Stimulated activated CD4-positive, alpha-beta T cell treated with anti-CD3 and anti-CD28 coated beads, Interleukin-12 subunit alpha, Interleukin-12 subunit beta, amount 100 ng/mL, for 48 hours (primary cell): Measurements from ENCODE around the gene PTPRN2.
"Not testable (repeated sequence)": the region's sequence is repeated elsewhere in the genome, so short reads cannot be mapped to it uniquely, and the experiment has no call there.

Experiments
- DNase-seq, 3 donors: peaks; one replicate each; pipeline ENCODE4 v3.0.0-alpha.2; 2020; ENCODE audit warnings: low read depth in 2 of 3, low spot score in 1 of 3

The PTPRN2 gene

DNA sequence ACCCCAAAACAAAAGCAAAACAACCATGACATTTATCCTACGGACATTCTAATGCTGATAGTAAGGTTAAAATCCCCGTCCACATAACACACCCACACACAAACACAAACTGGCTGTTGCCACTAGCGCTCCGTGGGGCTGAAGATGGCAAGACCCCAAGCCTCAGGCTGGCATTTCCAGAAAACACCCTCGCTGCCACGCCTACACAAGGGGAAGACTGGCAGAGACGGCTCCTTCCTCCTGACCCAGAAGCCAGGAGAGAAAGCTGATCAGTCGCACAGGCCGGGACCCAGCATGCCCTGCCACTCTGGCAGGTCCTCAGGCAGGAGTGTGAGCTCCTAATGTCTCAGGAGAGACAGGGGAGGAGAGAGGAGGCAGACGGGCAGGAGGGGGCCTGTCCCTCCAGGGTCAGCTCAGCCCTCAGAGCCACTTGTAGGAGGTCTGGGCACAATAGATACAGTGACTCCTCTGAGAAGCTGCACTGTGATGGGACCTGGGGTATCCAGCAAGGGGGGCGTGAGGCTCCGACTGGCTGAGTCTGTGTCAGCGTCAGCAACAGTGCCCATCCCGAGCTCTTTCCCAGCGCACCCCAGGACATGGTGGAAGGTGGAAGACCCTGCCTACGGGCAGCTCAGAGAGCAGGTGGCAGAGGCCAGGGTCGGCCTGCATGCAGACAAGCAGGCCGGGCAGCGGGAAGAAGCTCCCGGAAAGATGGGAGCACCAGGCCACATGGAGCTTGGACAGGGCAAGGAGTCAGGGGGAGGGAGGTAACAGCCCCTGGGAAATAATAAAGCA, 326.9 kb downstream of the PTPRN2 start:
- no peak for DNase-seq

DNA sequence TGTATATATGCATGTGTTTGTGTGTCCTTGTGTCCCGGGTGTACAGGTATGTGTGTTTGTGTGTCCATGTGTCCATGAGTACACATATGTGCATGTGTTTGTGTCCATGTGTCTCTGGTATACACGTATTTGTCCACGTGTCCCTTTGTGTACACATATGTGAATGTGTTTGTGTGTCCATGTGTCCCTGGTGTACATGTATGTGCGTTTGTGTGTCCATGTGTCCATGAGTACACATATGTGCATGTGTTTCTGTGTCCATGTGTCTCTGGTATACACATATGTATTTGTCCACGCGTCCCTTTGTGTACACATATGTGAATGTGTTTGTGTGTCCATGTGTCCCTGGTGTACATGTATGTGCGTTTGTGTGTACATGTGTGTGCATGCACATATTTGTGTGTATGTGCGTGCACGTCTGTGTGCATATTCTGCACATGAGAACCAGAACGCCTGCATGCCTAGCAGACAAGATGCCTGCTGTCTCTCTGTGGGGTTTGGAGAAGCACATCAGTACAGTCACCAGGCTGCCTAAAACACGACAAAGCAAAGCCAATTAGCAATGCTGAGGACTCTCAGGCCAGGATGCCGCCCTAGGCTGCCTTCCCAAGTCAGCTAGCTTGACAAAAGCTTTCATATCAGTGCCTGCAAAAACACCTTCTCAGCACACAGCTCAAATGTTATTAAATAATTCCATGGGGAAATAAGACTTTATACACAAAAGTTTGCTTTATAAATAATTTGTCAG, 327.8 kb downstream of the PTPRN2 start:
- DNase-seq, result no peak

DNA sequence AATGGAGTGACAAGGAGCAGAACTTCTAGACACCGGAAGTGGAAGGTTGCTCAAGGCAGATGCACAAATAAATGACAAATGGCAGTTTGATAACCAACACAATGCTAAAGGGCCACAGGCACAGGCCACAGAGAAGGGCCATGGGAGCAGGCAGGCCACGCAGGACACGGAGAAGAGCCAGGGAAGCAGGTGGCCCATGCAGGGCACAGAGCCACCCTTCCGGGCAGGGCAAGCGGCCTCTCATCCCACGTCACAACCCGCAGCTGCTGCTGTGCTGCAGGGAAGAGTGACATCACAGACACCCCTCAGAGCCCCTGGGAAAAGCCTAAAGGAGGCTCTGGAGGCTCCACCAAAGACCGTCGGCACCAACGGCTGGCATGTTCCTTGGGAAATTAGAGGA, 328.5 kb downstream of the PTPRN2 start:
- no peak for DNase-seq

DNA sequence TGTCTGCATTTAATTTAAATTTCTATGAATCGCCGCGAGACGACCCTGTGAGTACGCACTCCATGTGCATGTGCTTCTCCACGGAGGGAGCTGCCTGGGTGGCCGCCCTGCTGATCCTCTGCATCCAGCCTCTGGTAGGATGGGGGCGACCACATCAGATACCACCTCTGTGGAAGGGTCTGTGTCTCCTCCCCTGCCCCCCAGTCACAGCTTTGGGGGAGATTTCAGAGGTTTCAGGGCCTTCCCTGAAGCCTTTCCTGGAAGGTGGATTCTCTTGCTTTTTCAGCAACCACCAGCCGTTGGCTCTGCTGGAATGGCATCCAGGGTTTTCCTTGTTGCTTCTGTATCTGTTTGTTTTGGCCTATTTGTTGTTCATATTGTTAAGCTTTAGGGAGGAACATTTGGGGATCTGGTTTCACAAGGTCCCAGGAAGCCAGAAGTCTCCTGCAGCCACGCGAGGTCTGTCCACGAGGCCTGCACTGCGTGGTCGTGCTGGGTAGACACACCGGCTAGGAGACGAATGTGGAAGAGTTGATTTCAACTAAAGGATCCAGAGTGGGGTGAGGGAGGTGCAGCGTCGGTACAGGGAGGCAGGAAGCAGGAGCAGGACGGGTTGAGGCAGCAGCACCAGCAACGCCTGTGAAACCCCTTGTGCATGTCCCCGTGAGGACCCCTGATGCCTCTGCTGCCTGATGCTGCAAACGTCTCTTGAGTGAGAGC, 329.1 kb downstream of the PTPRN2 start:
- no peak for DNase-seq

DNA sequence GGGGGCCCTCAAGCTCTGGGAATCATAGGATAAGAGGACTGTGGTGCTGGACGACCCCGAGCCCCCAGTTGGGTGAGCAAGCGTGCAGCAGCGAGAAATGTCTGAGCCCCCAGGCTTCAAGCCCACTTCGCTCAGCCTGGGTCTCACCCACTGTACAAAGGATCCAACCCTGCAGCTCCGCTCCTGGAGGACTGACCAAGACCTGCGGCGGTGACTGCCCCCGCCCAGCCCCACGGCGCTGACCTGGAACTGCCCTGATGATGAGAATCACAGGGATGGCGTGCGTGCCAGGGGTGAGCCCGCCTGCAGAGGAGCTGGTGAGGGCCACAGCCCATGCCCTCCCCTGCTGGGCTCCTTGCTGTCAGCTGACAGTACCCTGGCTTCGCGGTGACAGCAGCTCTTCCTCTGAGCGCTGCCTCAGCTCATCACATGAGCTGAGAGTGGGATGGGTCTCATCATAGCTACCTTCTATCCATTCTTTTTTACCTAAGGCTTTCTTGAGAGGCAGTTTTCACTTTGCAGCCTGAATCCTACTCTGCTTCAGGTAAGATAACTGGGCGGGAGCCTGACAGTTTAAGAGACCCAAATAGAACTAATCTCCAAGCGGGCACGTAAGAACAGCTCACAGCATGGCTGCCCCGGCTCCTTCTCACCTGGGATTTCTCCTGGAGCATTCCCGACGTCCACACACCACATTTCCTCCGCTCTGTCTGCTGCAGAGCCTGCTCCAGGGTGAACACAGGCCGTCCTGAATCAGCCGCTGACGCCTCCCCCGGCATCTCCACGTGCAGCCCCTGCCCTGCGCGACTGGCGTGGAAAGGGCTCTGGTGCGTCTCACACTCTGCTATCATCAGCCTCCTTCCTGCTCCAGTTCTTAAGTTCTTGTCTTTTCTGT, 329.9 kb downstream of the PTPRN2 start:
- DNase-seq, result no peak

DNA sequence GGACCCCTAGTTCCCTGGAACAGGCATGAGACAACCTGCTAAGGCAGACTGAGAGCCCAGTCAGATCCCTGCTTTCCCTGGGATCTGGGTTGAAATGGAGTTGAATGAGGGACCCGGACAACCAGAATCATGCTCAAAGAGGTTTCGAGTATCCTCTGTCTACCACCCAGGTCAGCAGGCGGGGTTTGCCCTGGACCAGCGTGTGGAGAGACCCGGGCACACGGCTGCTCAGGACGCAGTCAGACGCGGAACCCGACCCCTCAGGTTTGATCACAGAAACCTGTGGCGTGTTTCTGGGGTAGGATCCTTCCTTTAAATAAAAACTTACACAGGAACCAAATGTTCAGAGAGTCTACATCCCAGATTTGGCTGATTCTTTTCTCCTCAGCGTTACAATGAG, 330.6 kb downstream of the PTPRN2 start:
- DNase-seq, result no peak

DNA sequence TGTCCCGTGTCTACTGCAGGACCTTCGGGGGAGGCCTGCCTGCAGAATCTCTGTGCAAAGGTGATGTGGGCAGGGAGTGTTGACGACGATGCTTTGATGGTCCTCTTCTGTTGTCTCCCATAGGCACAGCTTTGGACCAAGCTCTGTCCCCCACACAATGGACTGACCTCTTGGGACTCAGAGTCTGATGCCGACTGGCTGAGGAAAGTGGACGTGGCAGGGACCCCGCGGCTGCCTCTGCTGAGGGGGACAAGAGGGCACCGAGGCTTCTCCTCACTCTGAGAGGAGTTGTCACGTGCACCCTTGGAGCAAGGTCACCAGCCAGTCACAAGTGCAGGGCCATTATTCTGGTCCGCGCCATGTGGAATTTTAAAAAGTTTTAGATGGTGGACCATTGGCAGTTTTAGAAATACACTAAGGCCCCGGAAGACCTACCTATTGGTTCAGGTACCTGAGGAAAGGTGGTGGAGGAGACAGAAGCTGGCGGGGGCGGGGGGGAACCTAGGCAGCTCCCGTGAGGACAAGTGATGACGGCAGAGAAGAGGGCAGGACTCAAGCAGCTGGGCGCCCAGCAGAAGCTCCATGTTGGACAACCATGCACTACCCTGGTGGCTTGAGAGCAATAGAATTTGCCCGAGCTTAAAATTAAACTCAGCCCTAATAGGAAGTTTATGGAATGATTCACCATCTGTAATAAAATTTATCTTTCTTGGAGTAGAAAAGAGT, 331.4 kb downstream of the PTPRN2 start:
- DNase-seq, result no peak

DNA sequence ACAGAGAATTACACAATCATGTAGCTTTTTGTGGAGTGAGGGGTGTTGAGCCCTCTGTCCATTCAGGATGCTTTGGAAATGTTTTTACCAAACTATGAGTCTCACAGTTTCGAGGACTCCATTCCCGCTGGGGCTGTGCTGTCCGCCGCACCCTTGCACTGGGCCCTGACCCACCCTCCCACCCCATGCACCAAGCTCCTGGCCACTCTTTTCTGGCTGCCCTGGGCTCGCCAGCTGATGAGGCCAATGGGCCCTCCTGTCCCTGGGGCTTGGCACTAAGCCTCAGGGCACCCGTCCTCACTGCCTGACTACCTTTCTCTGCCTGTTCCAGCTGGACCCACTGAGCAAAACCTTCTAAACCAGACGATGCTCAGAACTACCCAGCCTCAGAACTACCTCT, 332.1 kb downstream of the PTPRN2 start:
- DNase-seq, result no peak

DNA sequence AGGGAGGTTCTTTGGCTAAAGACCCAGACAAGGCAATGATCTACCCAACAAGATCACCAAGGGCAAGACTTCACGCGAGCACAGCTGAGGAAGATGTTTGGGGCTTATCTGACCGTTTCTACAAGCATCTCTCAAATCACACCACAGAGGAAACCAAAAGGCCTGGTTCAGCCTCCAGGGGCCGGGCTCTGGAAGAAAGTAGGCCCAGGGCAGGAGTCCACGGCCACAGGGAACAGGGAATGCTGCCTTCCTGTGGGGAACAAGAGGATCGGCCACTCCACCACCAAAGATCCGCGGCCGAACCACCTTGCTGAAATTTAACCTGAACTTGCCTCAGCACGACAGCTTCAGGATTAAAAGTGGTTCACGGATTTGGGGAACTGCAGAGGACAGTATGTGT, 332.5 kb downstream of the PTPRN2 start:
- no peak for DNase-seq

DNA sequence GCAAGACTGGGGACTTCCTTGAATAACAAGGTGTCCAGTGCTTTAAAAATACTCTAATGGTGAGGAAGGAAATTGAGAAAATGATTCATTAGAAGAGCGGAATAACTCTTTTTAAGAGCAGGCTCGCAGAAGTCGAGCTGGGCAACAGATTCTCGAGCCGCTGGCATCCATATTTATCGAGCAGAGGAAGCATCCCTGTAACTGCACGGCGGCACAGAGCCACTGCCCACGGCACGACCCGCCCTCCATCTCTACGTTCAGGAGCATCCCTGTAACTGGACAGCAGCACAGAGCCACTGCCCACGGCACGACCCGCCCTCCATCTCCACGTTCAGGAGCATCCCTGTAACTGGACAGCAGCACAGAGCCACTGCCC, 334.0 kb downstream of the PTPRN2 start:
- not testable (repeated sequence) for DNase-seq

DNA sequence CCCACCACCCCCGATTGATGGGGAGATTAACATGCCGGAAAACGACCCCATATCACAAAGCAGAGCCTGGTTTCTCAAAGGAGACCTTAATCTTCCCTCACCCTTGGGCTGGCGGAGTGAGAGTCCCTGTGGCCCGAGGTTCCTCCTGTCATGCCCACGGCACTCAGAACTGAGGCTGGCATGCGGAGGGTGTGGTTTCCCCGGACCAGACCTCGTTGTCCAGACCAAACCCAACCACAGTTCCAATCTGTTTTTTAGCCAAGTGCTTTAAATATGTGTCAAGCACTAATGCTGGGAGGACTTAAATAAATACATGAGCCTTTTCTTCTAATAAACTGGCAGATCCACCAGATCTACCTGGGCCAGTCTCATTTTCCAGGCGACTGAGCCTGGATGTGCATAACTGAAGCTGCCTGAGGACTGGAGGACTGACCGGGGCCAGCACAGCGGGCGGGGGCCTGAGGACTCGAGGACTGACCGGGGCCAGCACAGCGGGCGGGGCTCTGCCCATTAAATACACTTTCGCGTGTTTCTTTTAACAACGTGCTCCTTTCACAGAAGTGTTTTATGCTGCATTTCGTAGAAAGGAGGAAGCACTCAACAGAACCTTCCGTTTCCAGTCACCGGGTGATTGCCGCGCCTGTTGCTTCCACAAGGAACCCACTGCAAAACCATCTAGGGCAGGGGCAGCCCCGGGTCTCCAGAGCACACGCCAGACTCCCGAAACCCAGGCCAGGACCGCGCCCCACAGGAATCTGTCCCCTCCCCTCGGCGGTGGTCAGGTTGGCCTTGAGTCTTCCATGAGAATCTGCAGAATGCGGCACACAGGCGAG, 334.6 kb downstream of the PTPRN2 start:
- DNase-seq, result no peak

DNA sequence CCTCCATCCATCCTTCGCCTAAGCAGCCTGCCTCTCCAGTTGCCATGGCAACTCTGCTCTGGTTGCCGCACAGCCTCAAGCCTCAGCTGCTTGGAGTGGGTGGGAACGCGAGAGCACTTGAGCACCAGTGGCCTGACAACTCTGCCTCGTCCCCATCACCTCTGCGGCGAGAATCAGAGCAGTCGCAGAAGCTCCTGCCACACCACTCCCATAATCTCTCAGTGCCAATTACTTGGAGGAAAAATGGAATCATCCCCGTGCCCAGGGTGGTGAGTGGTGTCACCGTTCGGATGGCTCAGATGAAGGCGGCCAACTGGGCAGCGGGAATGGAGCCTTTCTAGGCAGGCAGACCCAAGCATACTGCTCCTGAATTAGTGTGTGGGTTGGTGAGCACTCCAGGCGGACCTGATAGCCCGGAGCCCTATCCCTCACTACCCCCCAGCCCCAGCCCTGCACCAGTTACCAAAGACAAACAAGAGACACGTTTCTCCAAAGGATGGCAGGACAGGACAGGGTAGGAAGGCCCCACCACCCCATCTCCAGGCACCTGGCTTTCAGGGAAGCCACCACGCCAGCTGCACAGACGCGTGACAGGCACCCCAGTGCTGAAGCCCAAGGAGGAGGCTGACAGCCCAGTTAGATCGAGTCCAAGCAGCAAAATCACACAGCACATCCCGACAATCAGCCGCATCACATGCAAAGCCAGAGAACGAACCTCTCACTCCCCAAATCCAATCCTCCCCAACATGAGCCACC, 335.4 kb downstream of the PTPRN2 start:
- DNase-seq, result no peak

DNA sequence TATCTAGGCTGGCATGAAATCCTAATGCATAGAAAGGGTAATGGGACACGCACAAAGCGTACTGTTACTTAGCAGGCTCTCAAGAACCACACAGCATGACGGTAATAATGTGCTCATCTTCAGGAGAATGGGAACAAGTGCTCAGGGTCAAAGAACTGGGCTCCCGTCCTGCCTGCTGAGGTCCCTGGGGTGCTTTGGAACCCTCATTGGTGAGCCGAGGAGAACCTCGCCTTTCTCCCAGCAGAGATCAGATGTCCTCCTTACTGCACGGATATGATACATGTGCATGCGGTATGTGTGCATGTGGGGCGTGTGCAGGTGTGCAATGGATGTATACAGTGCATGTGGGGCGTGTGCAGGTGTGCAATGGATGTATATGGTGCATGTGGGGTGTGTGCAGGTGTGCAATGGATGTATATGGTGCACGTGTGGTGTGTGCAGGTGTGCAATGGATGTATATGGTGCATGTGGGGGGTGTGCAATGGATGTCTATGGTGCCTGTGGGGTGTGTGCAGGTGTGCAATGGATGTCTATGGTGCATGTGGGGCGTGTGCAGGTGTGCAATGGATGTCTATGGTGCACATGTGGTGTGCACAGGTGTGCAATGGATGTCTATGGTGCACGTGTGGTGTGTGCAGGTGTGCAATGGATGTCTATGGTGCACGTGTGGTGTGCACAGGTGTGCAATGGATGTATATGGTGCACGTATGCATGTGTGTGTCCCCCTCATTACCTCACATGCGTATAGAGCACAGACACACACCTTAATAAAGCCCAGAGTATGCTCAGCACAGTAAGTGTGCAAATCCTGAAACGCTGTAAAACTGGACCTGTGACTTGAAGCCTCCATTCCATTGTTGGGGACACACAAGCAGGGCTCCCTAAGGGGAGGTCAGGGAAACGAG, 336.3 kb downstream of the PTPRN2 start:
- DNase-seq, result no peak

DNA sequence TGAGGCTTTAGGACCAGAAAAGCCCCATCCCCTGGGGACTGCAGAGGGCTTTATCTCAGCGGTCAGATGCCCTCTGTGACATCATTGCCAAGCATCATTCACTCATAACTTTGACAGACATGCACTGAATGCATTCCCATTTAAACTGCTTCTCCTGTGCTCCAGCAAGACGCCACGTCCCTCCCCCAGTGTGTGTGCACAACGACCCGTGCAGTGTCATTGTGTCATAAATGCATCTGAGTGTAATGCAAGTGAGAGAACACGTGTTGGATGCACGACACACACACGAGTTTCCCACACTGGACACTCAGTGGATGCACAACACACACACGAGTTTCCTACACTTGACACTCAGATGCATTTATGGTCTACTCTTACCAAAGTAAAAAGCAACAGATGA, 337.9 kb downstream of the PTPRN2 start:
- DNase-seq, result no peak

DNA sequence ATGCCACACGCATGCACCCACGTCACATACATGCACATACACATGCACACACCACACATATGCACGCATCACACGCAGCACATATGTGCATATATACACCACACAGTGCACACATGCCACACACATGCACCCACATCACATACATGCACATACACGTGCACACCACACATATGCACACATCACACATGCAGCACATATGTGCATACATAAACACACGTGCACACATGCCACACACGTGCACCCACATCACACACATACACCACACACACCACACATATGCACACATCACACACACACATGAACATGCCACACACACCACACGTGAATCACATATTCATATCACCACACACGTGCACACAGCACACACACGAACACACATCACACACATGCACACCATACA, 338.8 kb downstream of the PTPRN2 start:
- no peak for DNase-seq

DNA sequence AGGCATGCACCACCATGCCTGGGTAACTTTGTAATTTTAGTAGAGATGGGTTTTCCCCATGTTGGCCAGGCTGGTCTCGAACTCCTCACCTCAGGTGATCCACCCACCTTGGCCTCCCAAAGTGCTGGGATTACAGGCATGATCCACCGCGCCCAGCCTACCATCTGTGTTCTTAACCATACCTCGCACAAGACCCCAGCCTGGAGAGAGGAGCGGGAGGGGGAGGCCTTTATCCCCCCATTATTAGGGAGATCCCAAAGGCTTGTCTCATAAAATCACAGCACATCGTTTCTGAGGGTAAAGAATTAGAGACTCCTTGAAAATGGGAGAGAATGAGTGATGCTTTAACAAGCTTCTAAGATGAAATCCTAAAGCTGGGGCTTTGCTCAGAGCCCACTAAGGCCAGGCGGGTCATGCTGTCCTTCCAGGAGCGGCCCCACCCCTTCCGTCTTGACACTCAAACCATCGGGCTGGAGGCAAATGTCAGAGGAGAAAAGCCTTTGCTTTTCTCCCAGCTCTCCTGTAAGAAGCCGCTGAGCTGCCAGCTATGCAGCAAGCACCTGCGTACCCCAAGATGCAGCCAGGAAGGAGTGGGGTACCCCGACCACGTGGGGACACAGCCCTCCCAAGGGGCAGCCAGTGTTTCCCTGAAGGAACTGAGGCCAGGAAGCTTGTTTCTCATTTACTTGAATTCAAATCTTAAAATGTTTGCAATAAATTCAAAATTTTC, 339.7 kb downstream of the PTPRN2 start:
- no peak for DNase-seq
